LNCAP (cell line): ENCODE data around the gene CDH5.

ENCODE experiments used
- TF ChIP-seq, protein P1 (sequence below): fragments of 450-650 bp; IDR thresholded peaks from 2 replicates; pipeline ENCODE4 v1.5.1; 2017; ENCODE audit warnings: mild to moderate bottlenecking

Gene CDH5

GRCh38 chr16:66408163-66409048 lies 41.9 kb downstream of the CDH5 start:
- TF ChIP-seq, protein P1, sequence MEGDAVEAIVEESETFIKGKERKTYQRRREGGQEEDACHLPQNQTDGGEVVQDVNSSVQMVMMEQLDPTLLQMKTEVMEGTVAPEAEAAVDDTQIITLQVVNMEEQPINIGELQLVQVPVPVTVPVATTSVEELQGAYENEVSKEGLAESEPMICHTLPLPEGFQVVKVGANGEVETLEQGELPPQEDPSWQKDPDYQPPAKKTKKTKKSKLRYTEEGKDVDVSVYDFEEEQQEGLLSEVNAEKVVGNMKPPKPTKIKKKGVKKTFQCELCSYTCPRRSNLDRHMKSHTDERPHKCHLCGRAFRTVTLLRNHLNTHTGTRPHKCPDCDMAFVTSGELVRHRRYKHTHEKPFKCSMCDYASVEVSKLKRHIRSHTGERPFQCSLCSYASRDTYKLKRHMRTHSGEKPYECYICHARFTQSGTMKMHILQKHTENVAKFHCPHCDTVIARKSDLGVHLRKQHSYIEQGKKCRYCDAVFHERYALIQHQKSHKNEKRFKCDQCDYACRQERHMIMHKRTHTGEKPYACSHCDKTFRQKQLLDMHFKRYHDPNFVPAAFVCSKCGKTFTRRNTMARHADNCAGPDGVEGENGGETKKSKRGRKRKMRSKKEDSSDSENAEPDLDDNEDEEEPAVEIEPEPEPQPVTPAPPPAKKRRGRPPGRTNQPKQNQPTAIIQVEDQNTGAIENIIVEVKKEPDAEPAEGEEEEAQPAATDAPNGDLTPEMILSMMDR, result no peak

DNA sequence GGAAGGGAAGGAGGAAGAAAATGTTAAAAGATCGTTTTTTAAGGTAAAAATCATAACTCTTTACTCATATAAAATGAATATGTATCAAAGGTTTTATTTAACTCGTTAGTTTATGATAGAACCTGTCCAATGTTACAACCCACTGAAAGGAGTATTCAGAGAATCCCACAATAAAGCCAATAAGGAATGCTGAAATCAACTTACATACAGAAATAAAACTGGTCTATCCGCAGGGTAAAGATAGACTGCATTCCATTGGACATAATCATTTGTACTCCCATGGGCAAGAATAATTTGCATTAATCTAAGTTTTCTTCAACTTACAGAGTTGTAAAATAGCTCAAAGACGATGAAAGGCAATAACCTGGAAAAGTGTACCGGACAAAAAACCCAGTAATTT lies 42.7 kb downstream of the CDH5 start:
- TF ChIP-seq, protein P1, result no peak

- TF ChIP-seq, protein P1, result no peak
Measured at GRCh38 chr16:66412182-66412581, 45.7 kb downstream of the CDH5 start.

GRCh38 chr16:66414891-66415290 lies 48.4 kb downstream of the CDH5 start:
- TF ChIP-seq, protein P1, result no peak

DNA sequence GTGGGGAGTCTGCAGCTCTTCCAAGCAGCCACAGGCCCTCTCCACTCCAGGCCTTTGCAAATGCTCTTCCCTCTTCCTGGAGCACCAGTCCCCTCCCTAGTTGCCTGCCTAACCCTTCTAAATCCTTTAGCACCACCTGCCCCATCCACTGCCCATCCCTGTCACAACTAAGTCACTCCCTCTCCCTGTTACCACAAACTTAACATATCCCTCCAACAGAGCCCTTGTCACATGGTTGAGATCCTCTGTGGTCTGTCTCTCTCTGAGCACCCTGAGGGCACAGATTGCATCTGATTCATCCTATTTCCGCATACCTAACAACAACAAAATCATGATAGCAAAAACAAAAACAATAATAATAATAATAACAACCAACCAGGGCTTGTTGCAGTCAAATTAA lies 49.6 kb downstream of the CDH5 start:
- TF ChIP-seq, protein P1, result no peak

GRCh38 chr16:66416939-66417700 lies 50.6 kb downstream of the CDH5 start:
- TF ChIP-seq, protein P1, result no peak

DNA sequence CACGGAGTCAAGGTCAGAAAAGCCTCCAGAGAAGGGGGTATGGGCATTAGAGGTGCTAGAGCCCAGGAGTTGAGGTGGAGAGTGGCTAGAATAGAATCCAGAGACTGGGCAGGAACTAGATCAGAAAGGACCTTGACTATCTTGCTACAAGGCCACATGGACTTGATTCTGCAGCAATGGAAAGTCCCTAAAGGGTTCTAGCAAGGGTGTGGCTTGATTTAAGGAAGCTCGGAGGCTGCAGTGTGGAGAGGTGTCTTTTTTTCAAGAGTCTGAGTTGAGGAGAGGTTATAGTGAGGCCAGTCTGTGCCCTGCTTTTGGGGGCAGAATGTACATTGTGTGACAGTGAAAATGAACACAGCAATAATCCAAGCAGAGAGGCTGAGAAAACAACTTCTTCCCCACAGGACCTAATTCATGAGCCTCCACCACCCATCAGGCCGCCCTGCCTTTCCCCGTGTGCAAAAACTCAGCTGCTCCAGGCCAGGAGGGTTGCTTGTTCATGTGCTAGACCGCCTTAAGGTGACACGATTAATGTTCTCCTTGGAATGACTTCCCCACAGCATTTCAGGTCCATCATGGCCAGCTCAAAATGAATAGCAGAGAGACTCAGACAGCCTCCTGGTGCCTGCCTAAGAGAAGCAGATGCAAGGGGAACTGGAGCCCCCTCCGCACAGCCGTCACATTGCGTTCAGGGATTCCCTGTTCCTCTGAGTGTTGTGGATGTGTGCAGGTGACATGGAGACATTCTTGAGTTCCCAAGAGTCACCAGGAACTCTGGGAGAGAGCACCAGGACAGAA lies 51.9 kb downstream of the CDH5 start:
- TF ChIP-seq, protein P1, result no peak
